CD4-positive, alpha-beta T cell treated with Interleukin-4 for 1 hour (primary cell): ENCODE measurements around the gene KCNMA1.

ENCODE experiments used
- DNase-seq, 2 donors: peaks; one replicate each; pipeline ENCODE4 v3.0.0-alpha.2; 2020 to 2022

The KCNMA1 gene

GRCh38 chr10:77087366-77087765 is 550.2 kb downstream of the KCNMA1 start:
- DNase-seq: no peak

GRCh38 chr10:77086081-77086480 is 551.5 kb downstream of the KCNMA1 start:
- DNase-seq: no peak

- DNase-seq: no peak
These were observed 552.3 kb downstream of the KCNMA1 start for GRCh38 chr10:77085344-77085743.

GRCh38 chr10:77084431-77085144 is 553.0 kb downstream of the KCNMA1 start:
- DNase-seq: no peak

- DNase-seq: no peak
These were observed 554.9 kb downstream of the KCNMA1 start for GRCh38 chr10:77082601-77083252.

GRCh38 chr10:77081481-77081891 is 556.1 kb downstream of the KCNMA1 start:
- DNase-seq: no peak

- DNase-seq: no peak
These were observed 557.1 kb downstream of the KCNMA1 start for GRCh38 chr10:77080361-77081027.

- DNase-seq: no peak
These were observed 557.9 kb downstream of the KCNMA1 start for GRCh38 chr10:77079592-77080300.

GRCh38 chr10:77077316-77077945 is 560.2 kb downstream of the KCNMA1 start:
- no peak for DNase-seq

GRCh38 chr10:77075926-77076325 is 561.7 kb downstream of the KCNMA1 start:
- no peak for DNase-seq

GRCh38 chr10:77074104-77074624 is 563.4 kb downstream of the KCNMA1 start:
- no peak for DNase-seq

- DNase-seq: no peak
These were observed 564.0 kb downstream of the KCNMA1 start for GRCh38 chr10:77073663-77073960.

- DNase-seq: no peak
These were observed 564.6 kb downstream of the KCNMA1 start for GRCh38 chr10:77072836-77073662.

GRCh38 chr10:77072361-77072835 is 565.2 kb downstream of the KCNMA1 start:
- DNase-seq: no peak

- no peak for DNase-seq
These were observed 565.7 kb downstream of the KCNMA1 start for GRCh38 chr10:77071956-77072355.

GRCh38 chr10:77071001-77071511 is 566.6 kb downstream of the KCNMA1 start:
- DNase-seq: no peak

GRCh38 chr10:77070346-77070745 is 567.3 kb downstream of the KCNMA1 start:
- DNase-seq: no peak

GRCh38 chr10:77068969-77069368 is 568.6 kb downstream of the KCNMA1 start:
- DNase-seq: no peak

GRCh38 chr10:77068272-77068671 is 569.3 kb downstream of the KCNMA1 start:
- DNase-seq: no peak

GRCh38 chr10:77062381-77062780 is 575.2 kb downstream of the KCNMA1 start:
- no peak for DNase-seq

- no peak for DNase-seq
These were observed 576.7 kb downstream of the KCNMA1 start for GRCh38 chr10:77060913-77061312.

GRCh38 chr10:77056650-77057049 is 581.0 kb downstream of the KCNMA1 start:
- DNase-seq: no peak
